Measurements from ENCODE around the gene AP2A1. TPM values are rescaled to one million over a fixed set of nuclear protein-coding genes. Genes with fewer than 3 reads are reported as not detected.

AP2A1 gene
- total RNA-seq, 1 experiment from 2014 or later: 107 TPM

DNA sequence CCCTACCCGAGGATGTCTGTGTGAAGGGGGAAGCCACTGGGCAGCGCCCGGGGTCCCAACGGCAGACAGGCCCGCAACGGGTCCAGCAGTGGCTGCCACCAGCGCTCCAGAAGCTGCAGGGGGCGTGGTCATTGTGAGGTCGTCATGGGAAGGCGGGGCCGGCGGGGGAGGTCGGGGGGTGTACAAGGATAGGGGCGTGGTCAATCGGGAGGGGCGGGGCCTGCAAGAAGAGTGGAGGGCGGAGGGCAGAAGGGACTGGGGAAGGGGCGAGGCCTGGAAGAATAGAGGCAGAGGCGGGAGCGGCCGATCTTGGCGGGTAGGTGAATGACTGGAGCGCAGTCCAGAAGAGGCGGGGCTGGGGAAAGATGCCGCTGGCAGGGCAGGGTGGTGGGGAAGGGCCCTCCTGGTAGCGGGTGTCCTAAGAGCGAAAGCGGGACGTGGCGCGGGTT, 41.9 kb downstream of the AP2A1 start:
- Mint-ChIP-seq H3K9me3 (ENCODE audit: unreplicated experiment) (no peaks in the 10 kb centered on the region), H3K27me3 (ENCODE audit: insufficient read depth, unreplicated experiment) (no peaks in the 10 kb centered on the region), H3K36me3 (ENCODE audit: insufficient read depth, unreplicated experiment) (peaks cover 40% of the 10 kb centered on the region), H3K4me1 (ENCODE audit: low read depth, unreplicated experiment) (no peaks in the 10 kb centered on the region), H3K27ac (ENCODE audit: unreplicated experiment) (peak overlapping the region; percentile 63), H3K4me3 (ENCODE audit: unreplicated experiment) (peak overlapping the region; percentile 91)
- H3K27me3 ChIP-seq (replicated peaks; ENCODE audit: control insufficient read depth, insufficient read depth, low read length): no peaks in the 10 kb centered on the region
- H3K36me3 ChIP-seq (ENCODE audit: control insufficient read depth, insufficient read depth, low read length): no peaks in the 10 kb centered on the region
- peak overlapping the region; percentile 85 for H3K4me3 ChIP-seq (ENCODE audit: low read depth, low read length)
- POLR2A ChIA-PET: interaction anchor here (0.6 to 2.0 kb wide), 2 partner anchors 121 to 132 kb away, joined by 4 to 6 read pairs; partner anchors contain the start of gene PRMT1
- no peaks in the 10 kb centered on the region for H3K9me3 ChIP-seq
- peaks cover 5% of the 10 kb centered on the region; the same call in 1 of the 2 replicates for H3K4me1 ChIP-seq
- no TSS peak for BruUV-seq (replicated peaks)
- TF ChIP-seq, protein P1, sequence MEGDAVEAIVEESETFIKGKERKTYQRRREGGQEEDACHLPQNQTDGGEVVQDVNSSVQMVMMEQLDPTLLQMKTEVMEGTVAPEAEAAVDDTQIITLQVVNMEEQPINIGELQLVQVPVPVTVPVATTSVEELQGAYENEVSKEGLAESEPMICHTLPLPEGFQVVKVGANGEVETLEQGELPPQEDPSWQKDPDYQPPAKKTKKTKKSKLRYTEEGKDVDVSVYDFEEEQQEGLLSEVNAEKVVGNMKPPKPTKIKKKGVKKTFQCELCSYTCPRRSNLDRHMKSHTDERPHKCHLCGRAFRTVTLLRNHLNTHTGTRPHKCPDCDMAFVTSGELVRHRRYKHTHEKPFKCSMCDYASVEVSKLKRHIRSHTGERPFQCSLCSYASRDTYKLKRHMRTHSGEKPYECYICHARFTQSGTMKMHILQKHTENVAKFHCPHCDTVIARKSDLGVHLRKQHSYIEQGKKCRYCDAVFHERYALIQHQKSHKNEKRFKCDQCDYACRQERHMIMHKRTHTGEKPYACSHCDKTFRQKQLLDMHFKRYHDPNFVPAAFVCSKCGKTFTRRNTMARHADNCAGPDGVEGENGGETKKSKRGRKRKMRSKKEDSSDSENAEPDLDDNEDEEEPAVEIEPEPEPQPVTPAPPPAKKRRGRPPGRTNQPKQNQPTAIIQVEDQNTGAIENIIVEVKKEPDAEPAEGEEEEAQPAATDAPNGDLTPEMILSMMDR (IDR thresholded peaks at IDR 0.05; ENCODE audit: insufficient read depth in 1 of 2, low read depth in 1 of 2, low read length in 1 of 2, severe bottlenecking in 1 of 2, unreplicated experiment in 1 of 2): no peak
- CTCF ChIA-PET: interaction anchor here (0.6 kb wide), 2 partner anchors 39 to 592 kb away, joined by 3 read pairs; no protein-coding TSS in a partner anchor
- intact Hi-C loops (cut with micrococcal nuclease; ENCODE audit: unreplicated experiment): loop anchor here (1.0 kb wide), 1 partner anchor 42 kb away; no protein-coding TSS in a partner anchor
- DNase-seq: peak; percentile 95 to 96

DNA sequence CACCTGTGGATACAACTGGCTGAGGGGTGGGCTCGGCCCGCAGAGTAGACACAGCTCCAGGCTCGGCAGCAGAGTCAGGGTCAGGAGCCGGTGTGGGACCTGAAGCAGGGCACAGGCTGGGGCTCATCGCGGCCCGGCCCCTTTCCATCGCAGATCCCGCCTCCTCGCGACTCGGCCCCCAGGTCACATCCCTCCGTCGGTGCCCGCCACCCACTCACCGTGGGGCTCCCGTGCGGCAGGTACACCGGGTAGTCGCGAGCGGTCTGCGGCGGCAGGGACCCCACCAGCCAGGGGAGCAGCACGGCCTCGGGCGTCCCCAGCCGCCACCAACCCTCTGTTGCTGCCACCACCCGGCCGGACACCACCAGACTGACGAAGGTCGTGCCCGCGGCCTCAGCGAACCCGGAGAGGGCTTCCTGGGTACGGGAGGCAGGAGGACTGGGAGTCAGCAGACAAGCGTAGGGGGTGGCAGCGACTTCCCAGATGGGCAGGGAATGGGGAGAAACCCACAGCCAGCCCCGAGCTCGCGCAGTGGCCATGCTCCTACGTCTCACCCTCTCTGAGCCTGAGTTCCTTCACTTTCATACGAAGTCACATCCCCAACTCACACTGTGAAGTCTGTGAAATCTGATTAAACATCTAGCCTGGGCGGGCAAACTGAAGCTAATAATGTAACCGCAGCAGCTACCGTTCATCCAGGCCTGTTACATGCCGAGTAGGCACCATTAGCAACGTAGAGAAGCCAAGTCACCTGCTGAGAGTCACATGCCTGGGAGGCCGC, 42.5 kb downstream of the AP2A1 start:
- ChIA-PET CTCF (no interaction called here), POLR2A (interaction anchor here (0.6 to 2.0 kb wide), 2 partner anchors 81 to 133 kb away, joined by 3 to 6 read pairs; partner anchors contain the start of gene PRMT1)
- peak overlapping the region; percentile 63 for H3K27ac Mint-ChIP-seq (ENCODE audit: unreplicated experiment)
- no peaks in the 10 kb centered on the region for H3K9me3 ChIP-seq
- peaks cover 35% of the 10 kb centered on the region for H3K36me3 Mint-ChIP-seq (ENCODE audit: insufficient read depth, unreplicated experiment)
- no peaks in the 10 kb centered on the region for H3K27me3 Mint-ChIP-seq (ENCODE audit: insufficient read depth, unreplicated experiment)
- DNase-seq: peak; percentile 70 to 78
- no peaks in the 10 kb centered on the region for H3K4me1 Mint-ChIP-seq (ENCODE audit: low read depth, unreplicated experiment)
- no peaks in the 10 kb centered on the region for H3K36me3 ChIP-seq (ENCODE audit: control insufficient read depth, insufficient read depth, low read length)
- intact Hi-C loops (cut with micrococcal nuclease; ENCODE audit: unreplicated experiment): loop anchor here (1.0 kb wide), 1 partner anchor 43 kb away; no protein-coding TSS in a partner anchor
- peak overlapping the region; percentile 85 for H3K4me3 ChIP-seq (ENCODE audit: low read depth, low read length)
- peaks cover 5% of the 10 kb centered on the region; the same call in 1 of the 2 replicates for H3K4me1 ChIP-seq
- BruUV-seq (replicated peaks): no TSS peak
- H3K27me3 ChIP-seq (replicated peaks; ENCODE audit: control insufficient read depth, insufficient read depth, low read length): no peaks in the 10 kb centered on the region
- H3K9me3 Mint-ChIP-seq (ENCODE audit: unreplicated experiment): no peaks in the 10 kb centered on the region
- H3K4me3 Mint-ChIP-seq (ENCODE audit: unreplicated experiment): peak overlapping the region; percentile 91
- TF ChIP-seq, protein P1 (IDR thresholded peaks at IDR 0.05; ENCODE audit: insufficient read depth in 1 of 2, low read depth in 1 of 2, low read length in 1 of 2, severe bottlenecking in 1 of 2, unreplicated experiment in 1 of 2): peak in 1 of 2 experiments; percentile 44

DNA sequence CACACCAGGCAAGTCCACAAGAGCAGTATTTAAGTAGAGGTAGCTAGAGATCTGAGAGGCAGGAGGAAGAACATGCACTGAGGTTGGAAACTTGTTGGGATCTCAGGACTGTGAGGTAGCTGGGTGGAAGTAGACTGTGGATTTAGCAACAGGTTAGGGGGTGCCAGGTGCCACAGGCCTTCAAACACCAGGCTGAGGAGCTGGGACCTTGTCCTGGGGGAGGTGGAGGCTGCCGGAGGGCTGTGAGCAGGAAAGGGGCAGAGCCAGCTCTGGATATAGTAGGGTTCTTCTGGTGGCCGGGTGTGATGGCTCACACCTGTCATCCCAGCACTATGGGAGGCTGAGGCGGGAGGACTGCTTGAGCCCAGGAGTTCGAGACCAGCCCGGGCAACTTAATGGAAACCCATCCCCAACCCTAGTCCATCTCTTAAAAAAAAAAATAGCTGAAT, 43.2 kb downstream of the AP2A1 start:
- no peaks in the 10 kb centered on the region for H3K36me3 ChIP-seq (ENCODE audit: control insufficient read depth, insufficient read depth, low read length)
- Mint-ChIP-seq H3K36me3 (ENCODE audit: insufficient read depth, unreplicated experiment) (peaks cover 35% of the 10 kb centered on the region), H3K27me3 (ENCODE audit: insufficient read depth, unreplicated experiment) (no peaks in the 10 kb centered on the region), H3K27ac (ENCODE audit: unreplicated experiment) (peak overlapping the region; percentile 30), H3K9me3 (ENCODE audit: unreplicated experiment) (no peaks in the 10 kb centered on the region), H3K4me3 (ENCODE audit: unreplicated experiment) (peak overlapping the region; percentile 91), H3K4me1 (ENCODE audit: low read depth, unreplicated experiment) (no peaks in the 10 kb centered on the region)
- TF ChIP-seq, protein P1 (IDR thresholded peaks at IDR 0.05; ENCODE audit: insufficient read depth in 1 of 2, low read depth in 1 of 2, low read length in 1 of 2, severe bottlenecking in 1 of 2, unreplicated experiment in 1 of 2): no peak
- POLR2A ChIA-PET: interaction anchor here (0.6 to 2.0 kb wide), 3 partner anchors 43 to 134 kb away, joined by 3 to 6 read pairs (median 3); partner anchors contain the start of genes AP2A1 and PRMT1
- intact Hi-C loops (cut with micrococcal nuclease; ENCODE audit: unreplicated experiment): loop anchor here (1.0 kb wide), 1 partner anchor 44 kb away; no protein-coding TSS in a partner anchor
- no TSS peak for BruUV-seq (replicated peaks)
- H3K4me1 ChIP-seq: peaks cover 5% of the 10 kb centered on the region; the same call in 1 of the 2 replicates
- peak overlapping the region; percentile 85 for H3K4me3 ChIP-seq (ENCODE audit: low read depth, low read length)
- CTCF ChIA-PET: no interaction called here
- no peaks in the 10 kb centered on the region for H3K9me3 ChIP-seq
- no peak for DNase-seq
- H3K27me3 ChIP-seq (replicated peaks; ENCODE audit: control insufficient read depth, insufficient read depth, low read length): no peaks in the 10 kb centered on the region
